ENCODE measurements around the gene DGKH.
A peak's percentile ranks its signal among the peaks of the same experiment; 100 is the strongest.
"Not testable (repeated sequence)": the region's sequence is repeated elsewhere in the genome, so short reads cannot be mapped to it uniquely, and the experiment has no call there.

The DGKH gene

GRCh38 chr13:42041011-42041683 lies 7.3 kb upstream of the DGKH start:
- DNase-seq = peak; percentile 32

GRCh38 chr13:42041684-42042035 lies 6.8 kb upstream of the DGKH start:
- peak; percentile 32 for DNase-seq

- DNase-seq = no peak
These were observed 4.8 kb upstream of the DGKH start for GRCh38 chr13:42043676-42044075.

GRCh38 chr13:42046448-42046847 lies 2.0 kb upstream of the DGKH start:
- DNase-seq = no peak

- DNase-seq = peak; percentile 66
These were observed 697 bp upstream of the DGKH start for GRCh38 chr13:42047561-42048341.

- peak; percentile 73 for DNase-seq
These were observed 421 bp downstream of the DGKH start for GRCh38 chr13:42048684-42049453.

GRCh38 chr13:42049454-42049813 lies 986 bp downstream of the DGKH start:
- DNase-seq = no peak

- DNase-seq = no peak
These were observed 6.5 kb downstream of the DGKH start for GRCh38 chr13:42054798-42055499.

- no peak for DNase-seq
These were observed 7.1 kb downstream of the DGKH start for GRCh38 chr13:42055500-42056085.

- no peak for DNase-seq
These were observed 7.7 kb downstream of the DGKH start for GRCh38 chr13:42056146-42056545.

- no peak for DNase-seq
These were observed 8.1 kb downstream of the DGKH start for GRCh38 chr13:42056583-42056982.

GRCh38 chr13:42057918-42058530 lies 9.6 kb downstream of the DGKH start:
- DNase-seq = no peak

GRCh38 chr13:42061943-42062342 lies 13.5 kb downstream of the DGKH start:
- no peak for DNase-seq

GRCh38 chr13:42063105-42063504 lies 14.7 kb downstream of the DGKH start:
- no peak for DNase-seq

- DNase-seq = peak; percentile 61
These were observed 15.8 kb downstream of the DGKH start for GRCh38 chr13:42064259-42064658.

GRCh38 chr13:42064966-42065365 lies 16.5 kb downstream of the DGKH start:
- DNase-seq = no peak

- DNase-seq = no peak
These were observed 17.0 kb downstream of the DGKH start for GRCh38 chr13:42065414-42065813.

- no peak for DNase-seq
These were observed 18.1 kb downstream of the DGKH start for GRCh38 chr13:42066542-42066941.

GRCh38 chr13:42068886-42069285 lies 20.4 kb downstream of the DGKH start:
- no peak for DNase-seq

GRCh38 chr13:42070599-42070998 lies 22.2 kb downstream of the DGKH start:
- not testable (repeated sequence) for DNase-seq

GRCh38 chr13:42071179-42071578 lies 22.7 kb downstream of the DGKH start:
- DNase-seq = not testable (repeated sequence)

GRCh38 chr13:42071672-42072419 lies 23.4 kb downstream of the DGKH start:
- no peak for DNase-seq
